ENCODE results near the gene APC2.
"Not testable (repeated sequence)": the region's sequence is repeated elsewhere in the genome, so short reads cannot be mapped to it uniquely, and the experiment has no call there.

APC2 gene

DNA sequence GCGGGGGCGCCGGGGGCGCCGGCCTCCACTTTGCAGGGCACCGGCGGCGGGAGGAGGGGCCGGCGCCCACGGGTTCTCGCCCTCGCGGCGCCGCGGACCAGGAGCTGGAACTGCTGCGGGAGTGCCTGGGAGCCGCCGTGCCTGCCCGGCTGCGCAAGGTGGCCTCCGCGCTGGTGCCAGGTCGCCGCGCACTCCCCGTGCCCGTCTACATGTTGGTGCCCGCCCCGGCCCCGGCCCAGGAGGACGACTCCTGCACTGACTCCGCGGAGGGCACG lies 17.2 kb downstream of the APC2 start:
- no peak for DNase-seq

- DNase-seq = no peak
Measured at GRCh38 chr19:1467490-1468273, 17.8 kb downstream of the APC2 start.

DNA sequence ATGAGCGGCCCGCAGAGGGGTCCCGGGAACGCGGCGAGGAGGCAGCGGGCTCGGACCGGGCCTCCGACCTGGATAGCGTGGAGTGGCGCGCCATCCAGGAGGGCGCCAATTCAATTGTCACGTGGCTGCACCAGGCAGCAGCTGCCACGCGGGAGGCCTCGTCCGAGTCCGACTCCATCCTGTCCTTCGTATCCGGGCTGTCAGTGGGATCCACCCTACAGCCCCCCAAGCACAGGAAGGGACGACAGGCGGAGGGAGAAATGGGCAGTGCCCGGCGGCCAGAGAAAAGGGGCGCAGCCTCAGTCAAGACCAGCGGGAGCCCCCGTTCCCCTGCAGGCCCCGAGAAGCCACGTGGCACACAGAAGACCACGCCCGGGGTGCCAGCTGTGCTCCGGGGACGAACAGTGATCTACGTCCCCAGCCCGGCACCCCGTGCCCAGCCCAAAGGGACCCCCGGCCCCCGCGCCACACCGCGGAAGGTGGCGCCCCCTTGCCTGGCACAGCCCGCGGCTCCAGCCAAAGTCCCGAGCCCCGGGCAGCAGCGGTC lies 18.4 kb downstream of the APC2 start:
- DNase-seq = no peak

DNA sequence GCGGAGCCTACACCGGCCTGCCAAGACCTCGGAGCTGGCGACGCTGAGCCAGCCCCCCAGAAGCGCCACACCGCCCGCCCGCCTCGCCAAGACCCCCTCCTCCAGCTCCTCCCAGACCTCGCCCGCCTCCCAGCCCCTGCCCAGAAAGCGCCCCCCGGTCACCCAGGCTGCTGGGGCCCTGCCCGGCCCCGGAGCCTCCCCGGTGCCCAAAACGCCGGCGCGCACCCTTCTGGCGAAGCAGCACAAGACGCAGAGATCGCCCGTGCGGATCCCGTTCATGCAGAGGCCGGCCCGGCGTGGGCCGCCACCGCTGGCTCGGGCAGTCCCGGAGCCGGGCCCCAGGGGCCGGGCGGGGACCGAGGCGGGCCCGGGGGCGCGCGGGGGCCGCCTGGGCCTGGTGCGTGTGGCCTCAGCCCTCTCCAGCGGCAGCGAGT lies 18.9 kb downstream of the APC2 start:
- peak; percentile 67 for DNase-seq

GRCh38 chr19:1469255-1470054 lies 19.5 kb downstream of the APC2 start:
- DNase-seq = peak; percentile 67

DNA sequence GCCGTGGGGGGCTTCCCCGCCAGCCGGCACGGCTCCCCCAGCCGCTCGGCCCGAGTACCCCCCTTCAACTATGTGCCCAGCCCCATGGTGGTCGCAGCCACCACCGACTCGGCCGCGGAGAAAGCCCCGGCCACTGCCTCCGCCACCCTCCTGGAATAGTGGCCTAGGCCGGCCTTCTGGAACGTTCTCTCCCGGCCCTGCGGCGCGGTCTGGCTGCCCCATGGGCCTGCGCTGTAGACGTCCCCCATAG lies 20.1 kb downstream of the APC2 start:
- DNase-seq = no peak

DNA sequence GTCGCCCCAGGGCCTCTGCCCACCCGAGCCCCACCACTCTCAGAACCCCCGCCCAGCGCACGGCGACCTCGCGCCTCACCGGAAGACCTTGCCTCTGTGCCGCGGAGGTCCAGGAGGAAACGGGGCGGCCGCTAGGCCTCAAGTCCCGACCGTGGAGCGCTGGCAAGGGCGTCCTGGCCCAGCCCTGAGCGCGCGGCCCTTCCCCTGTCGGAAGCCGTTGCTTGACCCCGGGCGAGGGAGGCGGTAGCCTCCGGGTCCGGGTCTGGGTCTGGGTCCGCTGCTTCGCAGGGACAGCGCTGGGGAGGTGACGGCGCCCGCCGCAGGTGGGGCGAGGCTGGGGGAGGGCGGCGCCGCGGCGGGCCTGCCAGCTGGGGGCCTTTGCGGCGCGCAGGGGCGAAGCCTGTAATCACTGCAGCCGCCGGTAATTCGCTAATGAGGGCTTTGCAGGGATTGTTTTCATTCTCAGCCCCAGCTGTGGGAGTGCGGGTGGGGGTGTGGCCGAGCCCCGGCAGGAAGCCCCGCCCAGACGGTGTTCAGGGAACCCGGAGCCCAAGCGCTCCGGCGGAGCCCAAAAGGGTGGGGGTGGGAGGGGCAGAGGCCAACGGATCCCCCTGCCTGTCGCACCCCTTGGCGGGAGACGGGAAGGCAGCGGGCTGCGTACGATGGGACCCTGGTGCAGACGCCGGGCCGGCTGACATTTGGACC lies 20.5 kb downstream of the APC2 start:
- DNase-seq = peak; percentile 43

GRCh38 chr19:1471010-1471514 lies 21.1 kb downstream of the APC2 start:
- peak; percentile 62 for DNase-seq

- peak; percentile 37 for DNase-seq
Measured at GRCh38 chr19:1471515-1472160, 21.7 kb downstream of the APC2 start.

GRCh38 chr19:1472231-1473084 lies 22.5 kb downstream of the APC2 start:
- peak; percentile 34 for DNase-seq

GRCh38 chr19:1473085-1473851 lies 23.3 kb downstream of the APC2 start:
- no peak for DNase-seq

DNA sequence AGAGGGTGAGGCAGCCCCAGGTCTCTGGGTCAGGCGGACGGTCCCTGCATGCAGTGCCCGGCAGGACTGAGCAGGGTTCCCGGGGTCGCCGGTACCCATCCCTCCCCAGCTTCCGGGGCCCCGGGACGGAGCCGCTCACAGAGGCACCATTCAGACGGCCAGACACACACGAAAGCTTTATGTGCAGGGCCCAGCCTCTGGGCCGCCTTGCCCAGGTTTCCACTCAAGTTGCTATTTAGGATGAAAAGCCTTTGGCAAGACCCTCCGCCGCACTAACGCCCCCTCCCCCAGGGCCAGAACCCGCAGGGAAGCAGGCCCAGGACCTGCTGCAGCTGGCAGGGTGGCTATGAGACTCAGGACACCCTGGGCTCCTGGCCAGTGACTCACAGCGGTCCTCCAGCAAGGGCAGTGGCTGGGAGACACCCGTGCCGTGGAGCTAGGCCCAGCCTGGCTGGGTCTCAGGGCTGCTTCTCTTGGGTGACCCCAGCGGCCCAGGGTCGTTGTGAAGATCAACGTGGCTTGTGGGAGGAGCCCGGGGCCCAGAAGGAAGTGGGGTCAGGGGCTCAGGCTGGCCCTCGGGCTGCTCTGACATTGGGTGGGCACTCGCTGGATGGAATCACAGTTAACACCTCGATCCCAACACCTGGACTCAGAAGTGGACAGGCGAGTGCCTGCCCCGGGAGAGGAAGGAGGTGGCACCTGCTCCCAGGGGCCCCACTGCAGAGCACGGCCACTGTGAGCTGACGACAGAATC lies 24.3 kb downstream of the APC2 start:
- DNase-seq = no peak

GRCh38 chr19:1474765-1475351 lies 24.9 kb downstream of the APC2 start:
- no peak for DNase-seq

DNA sequence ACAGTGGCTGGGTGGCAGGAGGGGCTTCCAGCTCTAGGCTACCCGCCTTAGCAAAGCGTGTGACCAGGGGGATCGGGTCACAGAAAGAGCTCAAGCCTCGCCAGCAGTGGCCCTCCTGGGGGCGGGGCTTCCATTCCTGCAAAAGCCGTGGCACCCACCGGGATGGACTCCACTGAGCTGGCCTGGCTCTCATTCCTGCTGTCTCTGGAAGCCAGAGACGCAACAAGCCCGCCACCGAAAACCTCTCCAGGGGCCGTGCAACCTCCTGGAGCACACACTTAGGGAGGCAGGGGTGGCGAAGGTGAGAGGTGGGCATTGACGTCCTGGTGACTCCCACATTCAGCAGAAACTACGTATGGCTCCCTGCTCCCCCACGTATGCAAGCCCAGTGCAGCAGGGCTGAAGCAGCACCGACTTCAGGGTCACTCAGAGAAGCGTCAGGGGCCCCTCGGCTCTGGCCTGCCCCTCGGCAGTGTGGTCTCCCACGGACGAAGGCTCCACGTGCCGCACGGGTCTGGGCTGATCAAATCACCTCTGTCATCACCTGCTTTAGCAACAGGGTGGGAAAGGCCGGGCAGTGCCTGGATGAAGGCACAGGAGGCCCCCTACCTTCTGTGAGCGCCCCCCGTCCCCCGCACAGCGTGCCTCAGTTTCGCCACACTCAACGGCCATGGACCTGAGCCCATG lies 26.0 kb downstream of the APC2 start:
- no peak for DNase-seq

DNA sequence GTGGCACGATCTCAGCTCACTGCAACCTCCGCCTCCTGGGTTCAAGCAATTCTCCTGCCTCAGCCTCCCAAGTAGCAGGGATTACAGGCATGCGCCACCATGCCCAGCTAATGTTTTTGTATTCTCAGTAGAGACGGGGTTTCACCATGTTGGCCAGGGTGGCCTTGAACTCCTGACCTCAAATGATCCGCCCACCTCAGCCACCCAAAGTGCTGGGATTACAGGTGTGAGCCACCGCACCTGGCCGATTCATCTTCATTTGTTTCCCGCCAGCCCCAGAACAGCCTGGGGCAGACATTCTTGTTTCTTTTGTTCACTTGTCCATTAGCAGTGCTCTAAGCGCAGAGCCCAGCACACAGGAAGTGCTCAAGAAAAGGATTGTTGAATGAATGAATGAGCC lies 27.1 kb downstream of the APC2 start:
- not testable (repeated sequence) for DNase-seq

- peak; percentile 96 for DNase-seq
Measured at GRCh38 chr19:1478934-1479707, 29.2 kb downstream of the APC2 start, which contains the start of gene C19orf25. Gene C19orf25 (minus strand): TSS chr19:1479215. CDS start chr19:1478903, 312 bp downstream.

DNA sequence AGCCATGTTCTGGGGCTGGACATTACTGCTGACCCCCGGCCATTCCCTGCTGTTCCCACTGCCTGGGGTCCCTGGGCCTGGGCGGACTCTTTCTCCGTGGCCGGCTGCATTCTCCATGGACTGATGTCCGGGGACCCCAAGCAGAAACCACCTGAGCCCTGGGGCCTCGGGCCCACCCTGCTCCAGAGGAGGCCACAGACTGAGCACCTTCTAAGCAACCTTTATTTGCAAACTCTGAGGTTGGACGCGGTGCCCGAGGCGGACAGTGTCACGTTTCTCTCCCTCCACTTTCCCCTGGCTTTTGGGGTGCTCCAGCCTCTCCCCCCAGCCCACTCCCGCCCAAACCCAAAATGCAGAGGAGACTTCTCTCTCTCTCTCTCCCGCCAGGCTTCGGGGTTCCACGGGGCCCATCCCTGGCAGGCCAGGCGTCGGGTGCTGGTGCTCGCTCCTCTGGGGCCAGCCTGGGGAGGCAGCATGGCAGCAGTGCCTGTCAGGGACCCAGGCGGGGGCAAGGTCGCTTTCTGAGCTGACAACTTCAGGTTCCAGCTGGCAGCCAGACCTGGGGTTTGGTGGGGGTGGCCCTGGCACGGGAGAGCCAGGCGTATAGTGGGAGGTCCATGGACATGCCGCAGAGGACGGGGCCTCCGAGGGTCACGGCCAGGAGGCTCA lies 31.4 kb downstream of the APC2 start:
- no peak for DNase-seq

GRCh38 chr19:1481893-1482360 lies 32.0 kb downstream of the APC2 start:
- peak; percentile 42 for DNase-seq
